HS-5 (cell line): Measurements from ENCODE around the gene CBFA2T3.

Experiments used
- DNase-seq: peaks from one replicate; pipeline ENCODE4 v3.0.0-alpha.2; 2012; ENCODE audit warnings: low read depth

CBFA2T3 gene

DNA sequence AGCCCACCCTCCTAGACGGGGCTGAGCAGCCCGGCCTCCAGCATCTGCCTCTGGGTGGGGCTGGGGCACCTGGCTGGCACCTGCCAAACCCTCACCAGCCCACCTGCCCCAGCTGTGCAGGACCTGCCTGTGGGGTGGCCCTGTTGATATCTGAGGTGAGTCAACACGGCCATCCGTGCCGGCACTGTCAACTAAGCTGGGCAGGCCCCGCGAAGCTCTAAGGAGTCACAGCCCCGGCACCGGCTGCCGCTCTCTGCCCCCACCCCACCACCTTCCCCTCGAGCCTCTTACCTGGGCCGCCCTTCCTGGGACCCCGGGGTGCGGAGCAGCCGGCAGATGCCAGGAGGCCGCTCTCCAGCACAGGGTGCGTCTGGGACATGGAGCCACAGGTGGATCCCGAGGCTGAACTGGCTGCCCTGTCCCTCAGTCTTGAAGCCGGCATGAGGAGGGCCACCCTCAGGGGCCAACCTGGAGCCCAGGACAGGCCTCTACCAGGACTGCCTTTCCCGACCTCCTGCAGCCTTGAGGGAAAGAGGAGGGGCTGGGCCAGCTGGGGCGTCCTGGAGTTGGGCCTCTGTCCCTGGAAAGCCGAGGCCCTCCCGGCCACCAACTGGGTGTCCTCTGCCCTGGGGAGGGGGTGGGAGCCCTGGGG lies 515 bp downstream of the CBFA2T3 start:
- DNase-seq, result no peak

DNA sequence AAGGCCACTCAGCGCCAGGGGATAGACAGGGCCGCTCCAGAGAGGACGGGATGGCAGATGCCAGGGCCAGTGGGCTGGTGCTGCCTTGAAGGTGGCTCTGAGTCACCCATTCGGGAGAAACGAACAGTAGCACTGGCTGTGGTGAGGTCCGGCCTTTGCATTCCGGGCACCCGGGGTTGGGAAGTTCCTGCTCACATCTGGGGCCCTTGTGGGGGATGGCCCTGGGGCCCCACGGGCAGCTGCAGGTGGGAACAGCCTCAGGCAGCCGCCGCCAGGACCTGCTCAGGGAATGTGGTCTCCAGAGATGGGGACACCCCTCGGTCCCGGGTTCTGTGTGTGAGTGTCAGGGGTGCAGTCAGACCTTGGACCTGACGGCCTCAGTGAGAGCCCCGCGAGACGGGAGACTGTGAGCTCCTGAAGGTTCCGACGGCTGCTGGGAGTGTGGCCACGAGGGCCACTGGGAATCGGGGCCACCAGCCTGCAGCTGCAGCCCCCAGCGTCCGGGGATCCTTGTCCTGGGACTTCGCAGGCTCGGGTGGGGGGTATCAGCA lies 1.4 kb downstream of the CBFA2T3 start:
- no peak for DNase-seq

DNA sequence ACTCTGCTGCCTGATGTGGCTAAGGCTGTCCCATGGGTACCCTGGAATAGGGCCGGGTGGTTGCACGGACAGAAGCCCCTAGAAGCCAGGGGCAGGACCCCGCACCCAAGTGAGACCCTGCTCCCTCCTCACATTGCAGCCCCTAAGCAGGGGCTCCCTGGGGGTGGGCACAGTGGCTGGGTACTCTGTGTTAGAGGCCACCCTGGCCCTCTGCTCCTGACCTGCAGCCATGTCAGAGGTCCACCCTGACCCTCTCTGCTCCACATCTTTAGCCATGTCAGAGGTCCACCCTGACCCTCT lies 2.1 kb downstream of the CBFA2T3 start:
- no peak for DNase-seq

DNA sequence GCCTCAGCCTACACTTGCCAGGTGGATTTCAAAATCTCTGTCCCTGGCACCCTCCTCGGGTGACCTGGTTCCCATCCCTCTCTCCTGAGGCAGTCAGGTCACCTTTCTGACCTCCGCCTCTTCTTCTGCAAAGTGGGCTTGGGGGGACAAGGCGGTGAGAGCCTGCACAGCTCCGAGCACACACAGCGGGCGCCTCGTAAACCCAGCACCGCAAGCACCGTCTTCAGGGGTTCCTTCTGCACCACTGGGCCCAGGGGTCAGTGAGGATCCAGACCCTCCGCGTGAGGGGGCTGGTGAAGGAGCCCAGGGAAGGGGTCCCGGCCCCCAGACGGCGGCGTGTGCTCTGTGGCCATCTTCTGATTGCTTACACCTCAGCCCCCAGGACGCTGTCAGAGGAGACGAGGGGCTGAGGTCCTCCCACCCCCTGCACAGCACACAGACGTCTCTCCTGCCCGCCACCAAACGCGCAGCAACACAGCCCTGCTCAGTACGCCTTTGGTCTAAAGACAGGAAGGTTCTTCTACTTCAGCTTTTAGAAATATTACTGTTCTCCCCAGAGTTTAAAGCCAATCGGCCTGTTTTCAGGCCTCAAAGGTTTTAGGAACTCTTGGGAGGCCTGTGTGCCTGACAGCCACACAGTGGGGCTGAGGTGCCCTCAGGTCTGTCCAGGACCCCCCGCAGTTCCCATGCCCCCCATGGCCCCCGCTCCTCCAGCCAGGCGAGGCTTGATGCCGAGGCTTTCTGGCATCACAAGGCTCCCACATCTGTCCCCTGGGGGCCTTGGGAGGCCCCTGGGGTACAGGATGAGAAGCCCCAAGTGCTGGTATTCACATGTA lies 2.7 kb downstream of the CBFA2T3 start:
- DNase-seq, result no peak

DNA sequence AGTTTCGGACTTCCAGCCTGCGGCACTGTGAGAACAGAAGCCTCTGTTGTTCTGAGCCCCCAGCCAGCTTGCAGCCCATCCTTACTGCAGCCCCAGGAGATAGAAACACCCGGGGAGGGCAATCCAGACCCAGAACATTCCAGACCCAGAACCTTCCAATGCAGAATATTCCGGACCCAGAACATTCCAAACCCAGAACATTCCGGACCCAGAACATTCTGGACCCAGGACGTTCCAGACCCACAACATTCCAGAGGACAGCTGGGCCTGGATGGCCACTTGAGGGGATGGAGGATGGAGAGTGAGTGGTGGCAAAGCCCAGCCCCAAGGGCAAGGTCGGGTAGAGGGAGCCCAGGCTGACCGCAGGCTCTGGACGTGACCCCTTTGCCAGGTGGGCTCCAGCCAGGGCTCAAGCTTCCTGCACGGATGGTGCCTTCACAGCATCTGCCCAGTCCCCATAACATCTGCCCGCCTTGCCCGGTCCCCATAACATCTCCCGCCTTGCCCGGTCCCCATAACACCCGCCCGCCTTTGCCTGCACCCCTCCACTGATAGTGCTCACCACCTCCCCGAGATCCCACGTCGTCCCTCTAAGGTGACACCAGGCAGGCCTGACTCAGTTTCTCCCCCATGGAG lies 3.5 kb downstream of the CBFA2T3 start:
- no peak for DNase-seq

DNA sequence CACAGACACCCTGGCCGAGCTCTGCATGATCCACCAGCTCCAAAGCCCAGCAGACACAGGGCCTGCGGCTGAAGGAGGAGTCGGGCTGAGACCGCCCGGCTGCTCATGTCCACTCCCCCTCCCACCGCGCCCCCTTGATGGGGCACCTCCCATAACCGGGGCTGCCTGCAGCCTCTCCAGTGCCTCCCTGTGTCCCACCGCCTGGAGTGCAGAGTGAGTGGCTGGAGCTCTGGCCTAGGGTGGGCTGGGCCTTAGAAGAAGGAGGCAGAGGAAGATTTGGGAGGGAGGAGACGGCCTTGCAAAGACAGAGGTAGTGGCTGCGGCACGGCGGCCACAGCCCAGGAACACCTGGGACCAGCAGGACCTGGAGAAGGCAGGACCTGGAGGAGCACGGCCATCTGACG lies 4.0 kb downstream of the CBFA2T3 start:
- no peak for DNase-seq

DNA sequence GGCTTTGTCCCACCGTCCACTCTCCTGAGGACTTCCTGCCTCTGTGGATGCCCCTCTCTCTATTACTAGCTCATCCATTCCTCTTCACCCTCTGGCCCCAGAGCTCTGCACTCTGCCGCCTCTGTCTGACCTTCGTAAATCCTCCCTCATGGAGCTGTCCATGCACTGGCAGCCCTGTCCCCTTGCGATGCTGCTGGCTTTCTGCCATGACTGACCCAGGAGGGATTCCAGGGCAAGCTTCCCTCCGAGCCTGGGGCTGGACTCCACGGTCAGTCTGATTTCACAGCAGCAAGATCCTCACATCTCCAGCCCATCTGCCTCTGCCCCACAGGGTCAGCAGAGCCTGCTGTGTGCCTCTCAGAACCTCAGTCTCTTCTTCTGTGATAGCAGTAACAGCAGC lies 4.7 kb downstream of the CBFA2T3 start:
- DNase-seq, result no peak

DNA sequence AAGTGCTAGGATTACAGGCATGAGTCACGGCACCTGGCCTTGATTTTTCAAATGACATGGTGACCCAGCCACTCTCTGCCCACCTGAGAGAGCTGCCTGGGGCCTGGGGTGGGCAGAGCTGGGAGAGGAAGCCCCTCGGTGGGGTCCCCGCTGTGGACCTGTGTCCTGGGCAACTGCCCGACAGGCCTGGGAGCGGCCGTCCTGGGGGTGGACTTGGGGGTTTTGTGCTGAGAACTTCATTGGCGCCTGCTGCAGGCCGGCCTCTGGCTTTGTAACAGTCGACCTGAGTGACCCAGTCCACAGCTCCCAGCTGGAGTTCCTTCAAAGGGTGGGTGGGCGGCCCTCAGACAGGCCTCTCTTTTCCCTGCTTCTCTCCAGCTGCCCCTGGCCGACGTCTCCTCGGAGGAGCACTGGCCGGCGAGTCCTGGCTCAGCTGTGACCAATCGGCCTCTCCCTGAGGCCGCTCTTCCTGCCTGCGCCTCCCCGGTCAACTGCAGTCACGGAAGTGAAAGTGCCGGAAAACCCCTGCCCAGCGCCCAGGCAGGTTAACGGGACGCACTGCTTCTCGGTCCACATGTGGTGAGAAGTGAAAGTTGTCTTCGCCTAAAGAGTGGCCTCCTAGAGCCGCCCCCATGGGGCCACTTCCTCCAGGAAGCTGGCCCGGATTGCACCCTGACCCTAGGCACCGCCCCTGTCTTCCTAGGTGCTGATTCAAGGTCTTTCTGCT lies 5.5 kb downstream of the CBFA2T3 start:
- no peak for DNase-seq

DNA sequence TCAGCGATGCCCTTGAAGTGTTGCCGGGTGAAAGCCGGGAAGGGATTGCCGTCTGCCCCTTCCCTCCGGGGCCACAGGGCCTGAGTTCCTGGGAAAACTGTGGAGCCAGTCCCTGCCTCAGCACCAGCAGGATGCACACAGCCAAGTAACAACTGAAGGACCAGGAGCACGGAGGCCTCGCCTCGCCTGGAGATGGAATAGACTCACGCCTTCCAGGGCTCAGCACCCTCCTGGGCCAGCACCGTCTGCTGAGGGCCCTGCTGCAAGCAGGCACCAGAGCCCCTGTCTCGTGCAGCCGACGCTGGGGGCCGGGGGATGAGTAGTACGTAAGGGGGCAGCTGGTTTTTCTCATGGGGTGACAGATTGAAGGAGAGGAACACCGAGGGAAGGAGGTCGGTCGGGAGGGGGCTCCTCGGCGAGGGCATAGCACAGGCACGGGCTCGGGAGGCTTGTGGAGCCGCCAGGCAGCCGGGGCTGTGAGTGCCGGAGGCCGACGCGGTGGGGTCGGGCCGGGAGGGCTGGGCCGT lies 6.4 kb downstream of the CBFA2T3 start:
- no peak for DNase-seq

DNA sequence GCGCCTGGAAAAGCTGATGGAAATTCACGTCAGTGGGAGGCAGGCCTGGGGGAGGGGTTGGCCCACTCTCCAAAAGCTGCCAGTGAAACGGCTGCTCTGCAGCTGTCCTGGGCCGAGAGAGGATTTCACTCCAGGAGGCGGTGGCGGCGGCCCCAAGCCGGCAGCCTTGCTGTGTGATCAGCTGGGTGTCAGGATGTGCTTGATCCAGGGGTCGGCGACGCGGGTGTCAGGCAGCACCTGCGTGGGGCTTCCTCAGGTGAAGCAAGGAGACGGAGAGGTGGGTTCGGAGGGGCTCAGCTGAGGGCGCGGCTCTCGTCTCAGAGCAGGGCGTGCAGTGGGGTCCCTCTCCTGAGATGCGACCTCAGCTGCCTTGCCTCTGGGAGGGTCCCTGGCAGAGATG lies 7.0 kb downstream of the CBFA2T3 start:
- DNase-seq, result no peak

DNA sequence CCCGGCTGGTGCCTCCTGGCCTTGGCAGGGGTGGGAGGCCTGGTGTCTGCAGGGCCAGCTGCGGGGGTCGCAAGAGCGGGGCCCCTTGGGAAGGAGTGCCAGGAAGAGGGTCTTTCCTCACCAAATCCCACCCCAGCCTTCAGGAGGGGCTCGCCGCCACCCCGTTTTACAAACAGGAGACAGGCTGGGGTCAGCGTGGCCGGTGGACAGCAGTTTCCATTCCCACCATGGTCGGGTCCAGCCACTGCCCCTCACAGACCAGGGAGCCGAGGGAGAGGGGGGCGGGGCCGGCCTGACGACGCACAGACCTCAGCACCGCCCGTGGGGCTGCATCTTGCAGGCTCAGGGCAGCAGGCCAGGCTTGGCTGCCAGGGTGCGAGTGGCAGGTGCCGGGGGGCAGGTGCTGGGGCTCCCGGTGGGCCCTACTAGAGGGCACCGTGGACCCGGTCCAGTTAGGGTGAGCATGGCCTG lies 7.6 kb downstream of the CBFA2T3 start:
- DNase-seq, result no peak

DNA sequence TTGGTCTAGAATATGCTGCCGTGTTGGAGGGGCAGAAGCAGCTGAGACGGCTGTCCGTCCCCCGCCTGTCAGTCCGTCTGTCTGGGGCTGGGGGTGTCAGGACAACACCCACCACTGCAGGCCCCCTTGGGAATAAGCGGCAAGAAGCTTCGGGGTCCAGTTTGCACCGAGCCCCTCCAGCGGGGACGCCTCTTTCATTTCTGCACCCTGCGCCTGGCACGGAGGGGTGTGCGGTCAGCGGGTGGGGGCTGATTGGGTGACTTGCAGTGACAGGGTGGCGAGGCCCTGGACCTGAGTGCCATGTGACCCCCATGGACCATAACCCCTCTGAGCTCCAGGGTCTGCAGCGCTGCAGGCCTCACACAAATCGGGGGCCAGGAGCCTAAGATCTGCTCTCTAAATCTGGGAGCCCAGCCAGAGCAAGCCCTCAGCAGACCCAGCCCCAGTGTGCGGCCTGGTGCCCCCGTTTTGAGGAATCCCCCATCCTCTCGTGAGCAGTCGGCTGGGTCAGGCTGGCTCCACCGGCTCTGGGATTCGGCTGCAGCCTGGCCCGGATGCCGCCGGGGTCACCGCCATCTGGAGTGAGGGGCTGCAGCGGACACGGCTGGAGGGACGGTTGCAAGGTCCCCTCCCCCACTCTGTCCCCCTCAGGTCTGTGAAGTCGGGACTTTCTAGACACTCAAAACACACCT lies 8.3 kb downstream of the CBFA2T3 start:
- no peak for DNase-seq

DNA sequence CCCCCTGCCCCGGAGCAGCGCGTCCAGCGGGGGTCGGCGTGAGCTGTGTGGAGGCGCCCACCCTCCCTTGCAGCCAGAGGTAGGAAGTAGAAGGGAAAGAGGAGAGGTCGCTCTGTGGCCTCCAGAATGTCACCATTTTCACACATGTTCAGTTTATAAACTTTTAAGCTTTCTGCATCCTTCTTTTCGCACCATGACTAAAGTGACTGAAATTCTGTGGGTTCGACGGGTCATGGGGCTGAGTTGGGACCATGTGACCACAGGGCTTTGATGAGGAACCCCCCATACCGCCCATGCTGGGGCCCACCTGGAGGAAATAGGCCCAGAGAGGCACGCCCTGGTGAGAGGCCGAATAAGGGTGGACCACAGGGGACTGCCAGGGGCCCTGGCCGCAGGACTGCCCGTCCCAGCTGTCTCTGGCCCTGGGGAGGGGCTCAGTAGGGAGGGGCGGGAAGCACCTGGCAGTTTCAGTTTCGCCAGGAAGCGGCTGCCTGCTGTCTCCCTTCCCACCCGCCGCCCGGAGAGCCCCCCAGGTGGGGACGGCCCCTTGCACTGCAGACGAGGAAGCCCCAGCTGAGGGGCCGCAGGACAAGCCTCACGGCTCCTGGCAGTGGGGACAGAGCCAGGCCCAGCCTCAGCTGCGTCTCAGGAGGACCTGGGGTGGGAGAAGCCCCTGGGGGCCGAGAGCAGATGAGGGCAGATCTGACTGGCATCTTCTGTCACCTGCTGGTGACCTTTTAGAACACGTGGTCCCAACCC lies 9.0 kb downstream of the CBFA2T3 start:
- DNase-seq, result no peak

DNA sequence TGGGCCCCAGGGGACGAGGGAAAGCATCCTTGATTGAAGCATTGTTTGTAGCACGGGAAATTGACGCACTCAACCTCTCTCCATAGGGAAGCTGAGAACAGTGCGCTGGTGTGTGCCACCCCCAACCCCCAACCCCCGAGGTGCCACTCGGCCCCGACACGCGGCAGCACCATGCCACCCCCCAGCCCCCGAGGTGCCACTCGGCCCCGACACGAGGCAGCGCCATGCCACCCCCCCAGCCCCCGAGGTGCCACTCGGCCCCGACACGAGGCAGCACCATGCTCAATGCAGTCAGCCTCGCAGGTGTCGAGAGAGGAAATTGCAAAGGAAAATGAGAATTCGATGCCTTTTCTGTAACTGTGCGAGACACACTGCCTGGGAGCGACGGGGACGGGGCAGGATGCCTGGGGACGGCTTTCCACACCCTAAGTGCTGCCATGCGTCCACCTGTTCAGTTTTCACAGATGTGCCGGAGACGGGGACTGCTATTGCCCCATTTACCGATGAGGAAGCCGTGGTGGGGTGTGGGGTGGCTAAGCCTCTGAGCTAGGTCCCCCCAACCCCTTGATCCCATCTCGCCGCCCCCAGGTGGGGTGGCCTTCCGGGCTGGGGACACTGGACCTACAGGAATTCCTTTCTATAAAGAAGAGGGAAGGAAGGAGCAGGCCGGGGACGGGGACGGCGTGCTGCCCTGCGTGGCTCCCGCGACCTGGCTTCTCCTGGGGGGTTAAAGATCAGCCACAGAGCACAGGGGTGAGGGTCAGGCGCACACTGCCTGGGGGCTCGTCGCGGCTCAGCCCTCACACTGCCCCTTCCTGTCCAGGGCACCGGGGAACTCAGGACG lies 9.8 kb downstream of the CBFA2T3 start:
- no peak for DNase-seq

DNA sequence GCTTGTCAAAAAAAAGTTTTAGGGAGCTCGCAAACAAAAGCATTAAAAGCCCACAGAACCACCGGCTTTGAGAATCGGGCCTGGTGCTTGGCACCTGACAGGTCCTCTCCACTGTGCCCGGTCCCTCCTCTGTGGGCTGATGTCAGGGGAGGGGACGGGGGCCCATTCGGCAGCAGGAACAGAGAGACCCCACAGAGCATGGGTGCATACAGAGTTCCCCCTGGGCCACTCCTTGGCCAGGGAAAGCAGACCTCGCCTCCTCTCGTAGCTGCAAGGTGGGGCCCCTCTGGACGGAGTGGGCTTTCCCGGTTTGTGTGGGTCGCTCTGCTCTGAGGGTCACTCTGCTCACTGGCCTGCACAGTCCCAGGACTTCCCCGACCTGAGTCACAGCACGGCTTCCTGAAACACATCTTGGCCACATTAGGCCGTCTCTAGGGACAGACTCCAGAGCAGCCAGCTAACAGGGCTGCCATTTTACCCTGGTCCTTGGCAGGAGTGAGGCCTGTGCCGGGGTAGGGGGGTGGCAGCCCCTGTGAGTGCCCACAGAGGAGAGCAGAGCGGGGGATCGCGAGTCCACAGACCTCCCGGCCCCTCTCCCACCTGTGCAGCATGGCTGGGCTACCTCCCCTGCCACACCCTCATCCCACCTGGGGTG lies 11.1 kb downstream of the CBFA2T3 start:
- no peak for DNase-seq

DNA sequence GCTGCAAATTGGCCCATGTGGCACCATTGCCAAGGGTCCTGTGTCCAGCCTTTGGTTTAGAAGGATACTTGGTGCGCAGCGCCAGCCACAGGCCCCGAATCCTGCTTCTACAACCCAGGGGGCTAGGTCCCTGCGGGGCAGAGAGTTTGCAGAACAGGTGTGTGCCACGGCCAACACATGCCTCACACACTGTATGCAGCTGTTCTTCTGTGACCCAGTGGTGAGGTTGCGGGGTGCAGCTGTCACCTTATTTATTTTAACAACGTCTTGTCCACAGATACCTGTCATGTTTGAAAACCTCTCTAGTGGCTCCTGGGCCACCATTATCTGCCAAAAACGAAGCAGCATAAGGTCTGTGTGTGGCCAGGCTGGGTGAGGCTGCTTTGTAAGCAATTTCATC lies 11.6 kb downstream of the CBFA2T3 start:
- DNase-seq, result no peak

DNA sequence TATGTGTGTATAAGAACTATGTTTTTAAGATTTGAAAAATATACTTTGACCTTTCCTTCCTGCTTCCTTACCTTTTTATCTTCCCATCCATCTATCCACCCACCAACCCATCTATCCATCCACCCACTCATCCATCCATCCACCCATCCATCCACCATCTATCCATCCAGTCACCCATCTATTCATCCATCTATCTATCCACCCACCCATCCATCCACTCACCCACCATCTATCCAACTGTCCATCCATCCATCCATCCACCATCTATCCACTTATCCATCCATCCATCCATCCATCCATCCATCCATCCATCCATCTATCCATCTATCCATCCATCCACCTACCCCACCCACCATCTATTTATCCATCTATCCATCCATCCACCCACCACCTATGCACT lies 12.4 kb downstream of the CBFA2T3 start:
- no peak for DNase-seq

DNA sequence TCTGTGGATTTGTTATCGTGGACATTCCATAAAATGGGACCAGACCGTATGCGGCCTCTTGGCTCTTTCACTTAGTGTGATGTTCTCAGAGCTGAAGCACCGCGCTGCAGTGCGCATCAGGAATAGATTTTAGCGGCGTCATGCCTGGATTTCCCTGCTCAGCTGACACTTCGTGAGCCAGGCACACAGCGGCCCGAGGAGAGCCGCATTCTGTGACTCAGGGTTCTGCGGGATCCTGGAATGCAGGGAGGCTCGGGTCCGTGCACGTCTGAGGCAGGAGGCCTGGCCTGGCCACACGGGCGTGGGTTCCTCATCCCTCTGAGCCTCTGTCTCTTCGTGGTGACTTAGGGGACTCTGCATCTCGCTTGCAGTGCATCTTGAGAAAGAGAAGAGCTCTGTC lies 13.4 kb downstream of the CBFA2T3 start:
- DNase-seq, result no peak

DNA sequence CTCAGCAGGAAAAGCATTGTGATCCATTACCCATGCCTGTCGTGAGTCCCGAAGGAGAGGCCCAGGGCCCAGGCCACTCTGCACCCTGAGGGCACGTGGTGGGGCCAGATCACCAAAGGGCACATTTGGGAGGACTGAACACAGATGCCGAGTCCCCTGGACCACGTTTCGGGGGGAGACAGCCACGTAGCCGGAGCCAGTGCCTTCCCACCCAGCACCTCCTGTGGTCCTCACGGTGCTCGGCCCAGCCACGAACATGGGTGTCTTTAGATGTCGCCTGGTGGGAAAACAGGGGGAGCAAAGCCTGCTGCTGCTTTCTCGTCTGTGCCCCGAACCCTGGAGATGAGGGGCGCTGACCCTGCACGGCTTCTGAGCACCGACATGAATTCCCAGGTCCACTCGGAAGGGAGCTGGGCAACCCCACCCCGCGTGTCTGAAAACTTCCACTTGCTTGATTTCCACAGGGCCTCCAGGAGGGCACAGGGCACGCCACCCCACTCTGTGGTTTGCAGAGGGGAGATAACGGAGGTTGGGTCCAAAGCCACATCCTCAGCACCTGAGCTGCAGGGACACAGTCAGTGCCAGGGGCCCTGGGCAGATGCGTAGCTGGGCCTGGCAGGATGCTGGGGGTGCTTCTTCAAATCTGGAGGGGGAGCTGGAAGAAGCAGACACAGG lies 14.4 kb downstream of the CBFA2T3 start:
- no peak for DNase-seq
